GM12878 (cell line): ENCODE data around the gene NT5DC4. TPM values are rescaled to one million over a fixed set of nuclear protein-coding genes. Genes with fewer than 3 reads are reported as not detected.
A peak's percentile ranks its signal among the peaks of the same experiment; 100 is the strongest.

Experiments
- ATAC-seq: fragments of 200-7000 bp; cut with Tn5 transposase; 3 replicates; pipeline ENCODE4 v1.9.1; 2020; ENCODE audit warnings: mild to moderate bottlenecking, moderate library complexity
- BruUV-seq: library from RNA; stranded (reverse); fragments of 400-500 nt; replicated peaks from 2 replicates; lab custom pipeline; 2021; lab: Mats Ljungman, UMichigan
- CTCF ChIA-PET: fragments of 300-600 bp; sonication (Branson Sonifier 250); formaldehyde crosslinking; extraction: SDS; loops from one replicate; lab custom pipeline; 2021; ENCODE audit warnings: inconsistent platforms; lab: Yijun Ruan, JAX
- POLR2A ChIA-PET: fragments of 350-600 bp; formaldehyde crosslinking; extraction: SDS; loops from one replicate; lab custom pipeline; 2021; ENCODE audit warnings: inconsistent platforms; lab: Charles Lee
- RAD21 ChIA-PET: fragments of 300-600 bp; sonication (Branson Sonifier 250); formaldehyde crosslinking; loops from one replicate; lab custom pipeline; 2023; ENCODE audit warnings: antibody characterized with exemption; ENCODE audit not compliant: unreplicated experiment; lab: Charles Lee
- SMC1A ChIA-PET: fragments of 300-600 bp; sonication (Branson Sonifier 250); formaldehyde crosslinking; loops from one replicate; lab custom pipeline; 2023; ENCODE audit not compliant: unreplicated experiment, uncharacterized antibody; lab: Charles Lee
- DNase-seq: peaks from one replicate; pipeline ENCODE4 v3.0.0-alpha.2; 2011; ENCODE audit warnings: low read depth, low spot score
- FAIRE-seq: peaks from 3 replicates; lab custom pipeline; 2011; peaks lifted over from hg19 to GRCh38; lab: Jason Lieb, UNC
- H2AFZ ChIP-seq: 2 replicates; pipeline ENCODE4 v1.6.0; 2011; ENCODE audit warnings: low read depth, low read length, control low read depth; ENCODE audit not compliant: control insufficient read depth
- H3K27ac ChIP-seq: 2 replicates; pipeline ENCODE4 v1.5.1; 2011; ENCODE audit warnings: control low read depth; ENCODE audit not compliant: control insufficient read depth, insufficient read depth
- H3K27me3 ChIP-seq, 2 experiments: replicated peaks in 1 of 2; 2 replicates each; pipeline versions ENCODE4 v1.6.0 to v1.6.1; 2011; ENCODE audit warnings: low read length in 1 of 2; ENCODE audit not compliant: control insufficient read depth in 2 of 2, insufficient read depth in 2 of 2
- H3K36me3 ChIP-seq, 2 experiments: 2 replicates each; pipeline ENCODE4 v1.5.1; 2011; ENCODE audit warnings: low read length in 1 of 2; ENCODE audit not compliant: control insufficient read depth in 2 of 2, insufficient read depth in 2 of 2
- H3K4me1 ChIP-seq: 2 replicates; pipeline ENCODE4 v1.6.1; 2011; ENCODE audit warnings: mild to moderate bottlenecking, low read length, moderate library complexity, mixed read lengths; ENCODE audit not compliant: control insufficient read depth, insufficient read depth
- H3K4me2 ChIP-seq: 2 replicates; pipeline ENCODE4 v1.6.0; 2011; ENCODE audit warnings: control low read depth; ENCODE audit not compliant: control insufficient read depth, insufficient read depth
- H3K4me3 ChIP-seq: fragments of 200-600 bp; sonication (generic); 2 replicates; pipeline ENCODE4 v1.5.1; 2016
- H3K79me2 ChIP-seq: 2 replicates; pipeline ENCODE4 v1.6.0; 2011; ENCODE audit warnings: low read length; ENCODE audit not compliant: control insufficient read depth, insufficient read depth
- H3K9ac ChIP-seq: 2 replicates; pipeline ENCODE4 v1.8.0; 2011; ENCODE audit warnings: low read length, control low read depth, mixed read lengths; ENCODE audit not compliant: control insufficient read depth, insufficient read depth
- H3K9me3 ChIP-seq: replicated peaks from 3 replicates; pipeline ENCODE4 v1.5.1; 2011; ENCODE audit warnings: mild to moderate bottlenecking, low read length; ENCODE audit not compliant: control insufficient read depth, insufficient read depth
- H4K20me1 ChIP-seq: 2 replicates; pipeline ENCODE4 v1.6.0; 2011; ENCODE audit not compliant: control insufficient read depth, insufficient read depth
- ATF3 ChIP-seq: IDR thresholded peaks from 2 replicates; pipeline ENCODE4 v1.6.1; 2011; ENCODE audit warnings: low read depth, mild to moderate bottlenecking, low read length, moderate library complexity, borderline replicate concordance; ENCODE audit errors: extremely low read depth
- BHLHE40 ChIP-seq, 2 experiments: fragments of 450-650 bp in 1 of 2; IDR thresholded peaks; 2 replicates each; pipeline ENCODE4 v1.6.1; 2011 to 2017; ENCODE audit warnings: low read depth in 2 of 2, borderline replicate concordance in 1 of 2, improper control_type of control experiment in 1 of 2, low read length in 1 of 2, mild to moderate bottlenecking in 1 of 2
- EGR1 ChIP-seq, 2 experiments: IDR thresholded peaks; 1 replicate in 1 of 2; 2 replicates in 1 of 2; pipeline ENCODE4 v1.6.1; 2011 to 2012; ENCODE audit warnings: low read depth in 2 of 2, low read length in 2 of 2, borderline replicate concordance in 1 of 2, mild to moderate bottlenecking in 1 of 2, moderate library complexity in 1 of 2
- EP300 ChIP-seq, 2 experiments: fragments of 150-350 bp in 1 of 2; IDR thresholded peaks; 2 replicates each; pipeline ENCODE4 v1.6.1; 2011 to 2012; ENCODE audit warnings: low read depth in 2 of 2, low read length in 2 of 2, borderline replicate concordance in 1 of 2, improper control_type of control experiment in 1 of 2, inconsistent platforms in 1 of 2; ENCODE audit not compliant: control insufficient read depth in 1 of 2
- ESRRA ChIP-seq: IDR thresholded peaks from 2 replicates; pipeline ENCODE4 v1.6.1; 2012; ENCODE audit warnings: mild to moderate bottlenecking, low read length, improper control_type of control experiment
- FOXK2 ChIP-seq: fragments of 450-650 bp; IDR thresholded peaks from 2 replicates; pipeline ENCODE4 v1.6.1; 2017; ENCODE audit warnings: mild to moderate bottlenecking, moderate library complexity
- IKZF2 ChIP-seq, 2 experiments: fragments of 450-650 bp; IDR thresholded peaks; 2 replicates each; pipeline ENCODE4 v1.6.1; 2017; ENCODE audit warnings: mild to moderate bottlenecking in 2 of 2, moderate library complexity in 2 of 2
- IRF4 ChIP-seq: IDR thresholded peaks from 2 replicates; pipeline ENCODE4 v1.6.1; 2011; ENCODE audit warnings: low read depth, low read length
- KAT2A ChIP-seq: conservative IDR thresholded peaks from 2 replicates; pipeline ENCODE4 v1.6.1; 2011; ENCODE audit warnings: low read depth, low read length; ENCODE audit not compliant: control insufficient read depth
- PAX8 ChIP-seq: fragments of 450-650 bp; IDR thresholded peaks from 2 replicates; pipeline ENCODE4 v1.6.1; 2017; ENCODE audit warnings: mild to moderate bottlenecking, moderate library complexity
- PML ChIP-seq: IDR thresholded peaks from 2 replicates; pipeline ENCODE4 v1.6.1; 2012; ENCODE audit warnings: low read length, inconsistent platforms
- RAD21 ChIP-seq: IDR thresholded peaks from 2 replicates; pipeline ENCODE4 v1.6.1; 2011; ENCODE audit warnings: mild to moderate bottlenecking, low read depth, low read length, moderate library complexity; ENCODE audit not compliant: insufficient read depth
- RCOR1 ChIP-seq: conservative IDR thresholded peaks from 2 replicates; pipeline ENCODE4 v1.6.1; 2012; ENCODE audit warnings: low read depth, low read length, improper control_type of control experiment
- SMARCA5 ChIP-seq: fragments of 450-650 bp; IDR thresholded peaks from 2 replicates; pipeline ENCODE4 v1.6.1; 2017; ENCODE audit warnings: mild to moderate bottlenecking
- SMC3 ChIP-seq: IDR thresholded peaks from 2 replicates; pipeline ENCODE4 v1.6.1; 2011; ENCODE audit warnings: low read length, improper control_type of control experiment, borderline replicate concordance
- SUZ12 ChIP-seq: fragments of 200-600 bp; sonication (generic); IDR thresholded peaks from one replicate; pipeline ENCODE4 v1.6.1; 2018; ENCODE audit warnings: antibody characterized with exemption, mild to moderate bottlenecking; ENCODE audit not compliant: unreplicated experiment
- TARDBP ChIP-seq: IDR thresholded peaks from 2 replicates; pipeline ENCODE4 v1.6.1; 2016; ENCODE audit warnings: borderline replicate concordance
- WRNIP1 ChIP-seq: IDR thresholded peaks from 2 replicates; pipeline ENCODE4 v1.6.1; 2011; ENCODE audit warnings: low read depth, low read length, improper control_type of control experiment, borderline replicate concordance
- YBX1 ChIP-seq: fragments of 450-650 bp; IDR thresholded peaks from 2 replicates; pipeline ENCODE4 v1.6.1; 2016; ENCODE audit warnings: antibody characterized with exemption
- ZBED1 ChIP-seq: IDR thresholded peaks from 2 replicates; pipeline ENCODE4 v1.6.1; 2016; ENCODE audit warnings: borderline replicate concordance
- WGBS: methylation state at CpG from one replicate; pipeline ENCODE4 v1.1.6; 2016; ENCODE audit warnings: low lambda C conversion rate; ENCODE audit not compliant: insufficient replicate concordance, insufficient coverage; ENCODE audit errors: missing lambda C conversion rate; 5-methylcytosine and 5-hydroxymethylcytosine counted together
- in situ Hi-C: fragments of 300-500 bp; cut with MboI; formaldehyde crosslinking; loops from 9 replicates; pipeline ENCODE4 v1.14.3; 2018; ENCODE audit warnings: mixed read lengths
- intact Hi-C: fragments of 100-400 bp; cut with micrococcal nuclease; formaldehyde crosslinking; loops from one replicate; pipeline ENCODE4 v1.14.2; 2022; ENCODE audit not compliant: unreplicated experiment
- polyA plus RNA-seq, 11 experiments: library from polyadenylated mRNA; depleted of rRNA in 4 of 11; unstranded in 6 of 11; stranded (reverse) in 5 of 11; fragments of >200 nt; fragmentation: Nextera tagmentation in 4 of 11; fragmentation: Illumina TruSeq in 1 of 11; extraction: Ambion mirVana in 4 of 11; extraction: Trizol in 1 of 11; gene quantifications; 1 replicate in 1 of 11; 2 replicates in 10 of 11; pipeline versions ENCODE4 v1.2.1 to v1.2.3, GENCODE V29; 2011 to 2016; ENCODE audit warnings: inconsistent platforms in 2 of 11, missing spikeins in 2 of 11, low read depth in 1 of 11
- total RNA-seq, 4 experiments: library from RNA; depleted of rRNA in 3 of 4; stranded (reverse); fragments of >200 nt in 3 of 4; fragmentation: Illumina TruSeq in 1 of 4; extraction: Trizol in 1 of 4; gene quantifications; 2 replicates each; pipeline versions ENCODE4 v1.2.1 to v1.2.3, GENCODE V29; 2013 to 2021
- TF ChIP-seq, protein P1 (sequence below): fragments of 450-650 bp; IDR thresholded peaks from 2 replicates; pipeline ENCODE4 v1.6.1; 2017; ENCODE audit warnings: mild to moderate bottlenecking

Gene NT5DC4
- total and polyA plus RNA-seq, 10 of the 15 experiments (the other 5 are each of a cell fraction or from before 2014, with no cell fraction given) = 0.04 to 2.6 (median 0.32) TPM; not detected in 2

DNA sequence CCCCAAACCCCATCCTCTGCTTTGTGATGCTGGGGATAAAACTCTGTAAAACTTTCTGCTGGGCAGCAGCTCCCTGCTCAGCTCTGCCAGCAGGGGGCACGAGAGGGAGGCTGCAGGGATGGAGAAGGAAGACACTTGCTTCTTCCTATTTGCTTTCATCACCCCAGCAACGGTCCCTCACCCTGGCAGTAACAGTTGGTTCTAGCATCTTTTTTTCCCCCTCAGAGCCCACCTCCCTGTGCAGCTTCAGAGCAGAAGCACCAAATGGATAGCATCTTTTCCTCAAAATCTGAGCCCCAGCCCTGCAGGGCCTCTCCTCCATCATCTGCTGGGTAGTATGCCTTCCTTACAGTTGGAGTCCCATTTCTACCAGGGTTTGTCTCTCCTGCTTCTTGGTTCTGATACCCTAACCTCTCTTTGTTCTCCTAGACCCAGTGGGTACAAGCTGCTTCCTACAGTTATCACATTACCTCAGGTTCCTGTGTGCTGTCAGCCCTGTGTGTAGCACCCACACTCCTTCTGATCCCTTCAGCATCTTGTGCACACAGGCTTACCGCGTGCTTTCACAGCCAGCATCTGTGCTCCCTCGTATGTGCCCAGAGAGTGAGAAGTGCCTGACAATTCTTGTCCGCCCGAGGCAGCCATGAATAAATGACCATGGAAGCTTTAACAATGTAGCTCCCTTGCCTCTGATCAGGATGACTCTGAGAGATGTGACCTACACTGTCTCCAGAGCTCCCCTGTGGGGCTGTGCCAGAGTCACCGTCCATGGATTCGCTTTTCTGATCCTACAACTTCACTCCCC lies 29.1 kb downstream of the NT5DC4 start:
- Histone ChIP-seq H3K9ac (no peak overlapping the region), H2AFZ (peak overlapping the region; percentile 40), H3K27ac (no peak overlapping the region), H4K20me1 (no peaks in the 10 kb centered on the region), H3K79me2 (peaks cover 3% of the 10 kb centered on the region), H3K27me3 (no peaks in the 10 kb centered on the region), H3K4me3 (no peak overlapping the region), H3K36me3 (peaks cover 10 to 34% of the 10 kb centered on the region in 2 experiments), H3K4me2 (no peak overlapping the region), H3K9me3 (no peaks in the 10 kb centered on the region), H3K4me1 (no peaks in the 10 kb centered on the region)
- ATAC-seq (peak; percentile 95), FAIRE-seq (peak; percentile 97), DNase-seq (no peak)
- whole genome bisulfite sequencing = 76% methylated on average over 9 of the region's 9 CpGs
- in situ Hi-C loops (loop anchor here (5.0 kb wide), 2 partner anchors 127 to 187 kb away; no protein-coding TSS in a partner anchor), intact Hi-C loops (loop anchor here (1.0 to 2.0 kb wide), 4 partner anchors 33 to 209 kb away; no protein-coding TSS in a partner anchor)
- ChIA-PET RAD21 (interaction anchor here (0.5 to 10.0 kb wide), 35 partner anchors 10 to 210 kb away, joined by 3 to 281 read pairs (median 5); partner anchors contain the start of genes CHCHD5, IL1A and IL1B), CTCF (interaction anchor here (0.6 to 17.7 kb wide), 52 partner anchors 11 to 414 kb away, joined by 3 to 496 read pairs (median 5); partner anchors contain the start of gene CHCHD5), POLR2A (interaction anchor here (0.6 to 2.8 kb wide), 10 partner anchors 12 to 135 kb away, joined by 3 to 15 read pairs (median 3); no protein-coding TSS in a partner anchor), SMC1A (interaction anchor here (0.6 to 10.4 kb wide), 40 partner anchors 10 to 209 kb away, joined by 3 to 362 read pairs (median 6); partner anchors contain the start of genes IL1A and IL1B)
- no TSS peak for BruUV-seq
- TF ChIP-seq SMARCA5 (peak; percentile 39; the same call in 1 of the 2 replicates), RCOR1 (0 out of 2 replicates have a peak, but pooled peaks have one; percentile 58), EP300 (IDR thresholded peaks at IDR 0.05; ENCODE audit: borderline replicate concordance in 1 of 2, control insufficient read depth in 1 of 2, low read depth in 2 of 2, low read length in 2 of 2) (no peak), RAD21 (peak; percentile 98), ESRRA (no peak), SMC3 (peak; percentile 98), ATF3 (no peak), IRF4 (0 out of 2 replicates have a peak, but pooled peaks have one; percentile 21), SUZ12 (no peak), FOXK2 (no peak), WRNIP1 (no peak), PAX8 (no peak), ZBED1 (no peak), BHLHE40 (IDR thresholded peaks at IDR 0.05; ENCODE audit: borderline replicate concordance in 1 of 2, low read depth in 2 of 2, low read length in 1 of 2) (0 out of 4 replicates have a peak, but pooled peaks of 1 of the 2 experiments have one; percentile 17), TARDBP (no peak), YBX1 (no peak), EGR1 (IDR thresholded peaks at IDR 0.05; ENCODE audit: borderline replicate concordance in 1 of 2, low read depth in 2 of 2, low read length in 2 of 2) (0 out of 3 replicates have a peak, but pooled peaks of 1 of the 2 experiments have one; percentile 11), PML (no peak), KAT2A (no peak), IKZF2 (IDR thresholded peaks at IDR 0.05) (0 out of 4 replicates have a peak, but pooled peaks of 1 of the 2 experiments have one; percentile 13)
- TF ChIP-seq, protein P1, sequence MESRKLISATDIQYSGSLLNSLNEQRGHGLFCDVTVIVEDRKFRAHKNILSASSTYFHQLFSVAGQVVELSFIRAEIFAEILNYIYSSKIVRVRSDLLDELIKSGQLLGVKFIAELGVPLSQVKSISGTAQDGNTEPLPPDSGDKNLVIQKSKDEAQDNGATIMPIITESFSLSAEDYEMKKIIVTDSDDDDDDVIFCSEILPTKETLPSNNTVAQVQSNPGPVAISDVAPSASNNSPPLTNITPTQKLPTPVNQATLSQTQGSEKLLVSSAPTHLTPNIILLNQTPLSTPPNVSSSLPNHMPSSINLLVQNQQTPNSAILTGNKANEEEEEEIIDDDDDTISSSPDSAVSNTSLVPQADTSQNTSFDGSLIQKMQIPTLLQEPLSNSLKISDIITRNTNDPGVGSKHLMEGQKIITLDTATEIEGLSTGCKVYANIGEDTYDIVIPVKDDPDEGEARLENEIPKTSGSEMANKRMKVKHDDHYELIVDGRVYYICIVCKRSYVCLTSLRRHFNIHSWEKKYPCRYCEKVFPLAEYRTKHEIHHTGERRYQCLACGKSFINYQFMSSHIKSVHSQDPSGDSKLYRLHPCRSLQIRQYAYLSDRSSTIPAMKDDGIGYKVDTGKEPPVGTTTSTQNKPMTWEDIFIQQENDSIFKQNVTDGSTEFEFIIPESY = 0 out of 2 replicates have a peak, but pooled peaks have one; percentile 28
